Stimulated activated CD4-positive, alpha-beta T cell treated with anti-CD3 and anti-CD28 coated beads, Interleukin-12 subunit alpha, Interleukin-12 subunit beta, amount 100 ng/mL, for 48 hours (primary cell): ENCODE results near the gene PSMC5.
"Not testable (repeated sequence)": the region's sequence is repeated elsewhere in the genome, so short reads cannot be mapped to it uniquely, and the experiment has no call there.

ENCODE experiments used
- DNase-seq, 3 donors: peaks; one replicate each; pipeline ENCODE4 v3.0.0-alpha.2; 2020; ENCODE audit warnings: low read depth in 2 of 3, low spot score in 1 of 3

The PSMC5 gene

DNA sequence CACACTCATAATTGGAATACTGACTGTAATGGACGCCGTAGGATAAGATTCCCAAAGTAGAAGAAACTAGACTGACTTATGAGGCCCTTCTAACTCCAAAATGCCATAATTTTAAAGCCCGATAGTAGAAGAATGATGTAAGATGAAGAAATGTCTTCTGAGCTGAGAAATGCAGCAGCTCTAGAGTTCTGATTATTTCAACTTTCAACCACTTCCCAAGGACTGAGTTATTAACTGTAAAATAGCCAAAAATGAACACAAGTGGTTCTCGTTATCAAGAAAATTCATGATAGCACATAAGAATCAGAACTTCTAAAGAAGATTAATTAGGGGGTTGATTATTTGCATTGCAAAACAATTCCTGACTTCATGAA is 43.0 kb downstream of the PSMC5 start:
- DNase-seq = not testable (repeated sequence)

DNA sequence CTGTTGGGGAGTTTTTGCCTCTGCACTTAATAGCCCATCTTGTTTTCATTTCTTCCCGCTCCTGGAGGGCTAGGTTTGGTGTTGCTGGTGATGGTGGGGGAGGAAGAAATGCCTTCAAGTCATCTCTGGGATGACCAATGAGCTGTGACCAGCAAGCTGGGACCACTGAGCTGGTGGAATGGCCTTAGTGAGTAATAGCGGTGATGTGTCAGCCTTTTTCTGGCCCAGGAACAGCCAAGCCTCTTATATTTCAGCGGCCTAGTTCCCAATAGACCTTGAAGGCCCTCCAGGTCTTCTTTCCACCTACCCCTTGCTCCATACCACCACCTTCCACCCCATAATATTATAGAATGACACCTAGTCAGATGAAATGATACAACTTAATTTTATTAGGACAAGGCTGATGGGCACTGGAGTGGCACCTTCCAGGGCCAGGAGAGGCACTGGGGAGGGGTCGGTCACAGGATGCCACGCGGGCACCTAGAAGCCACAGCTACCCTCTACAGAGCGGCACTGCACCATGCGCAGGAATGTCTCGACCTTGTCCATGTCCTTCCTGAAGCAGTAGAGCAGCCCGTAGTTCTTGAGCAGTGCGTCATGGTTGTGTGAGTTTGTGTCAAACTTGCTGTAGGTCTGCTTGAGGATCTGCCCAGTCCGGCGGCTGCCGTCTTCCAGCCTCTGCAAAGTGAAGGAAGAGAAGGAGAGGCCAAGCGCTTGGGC is 44.6 kb downstream of the PSMC5 start:
- not testable (repeated sequence) for DNase-seq

DNA sequence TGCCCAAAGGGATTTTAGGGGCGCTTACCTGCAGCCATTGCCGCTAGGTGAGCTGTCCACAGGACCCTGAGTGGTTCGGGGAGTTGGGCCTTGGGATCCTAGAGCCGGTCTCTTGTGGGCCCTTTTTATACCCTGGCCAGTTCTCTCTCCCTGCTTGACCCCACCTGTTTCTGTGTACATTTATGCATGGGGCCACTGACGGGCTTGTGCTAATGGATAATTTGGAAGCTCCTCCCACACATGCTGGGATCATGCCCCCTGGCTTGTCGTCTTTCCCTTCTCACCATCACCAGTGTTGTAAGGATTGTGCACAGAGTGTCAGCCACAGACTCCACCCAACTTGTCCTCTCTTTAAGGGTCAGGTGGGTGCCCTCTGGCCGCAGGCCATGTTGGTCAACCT is 46.3 kb downstream of the PSMC5 start, which contains the start of gene CSH2:
CSH2 (minus strand) TSS at position 101 of the 400 bp plus-strand sequence; CDS start at position 38, 63 bp downstream.
- DNase-seq = not testable (repeated sequence)

DNA sequence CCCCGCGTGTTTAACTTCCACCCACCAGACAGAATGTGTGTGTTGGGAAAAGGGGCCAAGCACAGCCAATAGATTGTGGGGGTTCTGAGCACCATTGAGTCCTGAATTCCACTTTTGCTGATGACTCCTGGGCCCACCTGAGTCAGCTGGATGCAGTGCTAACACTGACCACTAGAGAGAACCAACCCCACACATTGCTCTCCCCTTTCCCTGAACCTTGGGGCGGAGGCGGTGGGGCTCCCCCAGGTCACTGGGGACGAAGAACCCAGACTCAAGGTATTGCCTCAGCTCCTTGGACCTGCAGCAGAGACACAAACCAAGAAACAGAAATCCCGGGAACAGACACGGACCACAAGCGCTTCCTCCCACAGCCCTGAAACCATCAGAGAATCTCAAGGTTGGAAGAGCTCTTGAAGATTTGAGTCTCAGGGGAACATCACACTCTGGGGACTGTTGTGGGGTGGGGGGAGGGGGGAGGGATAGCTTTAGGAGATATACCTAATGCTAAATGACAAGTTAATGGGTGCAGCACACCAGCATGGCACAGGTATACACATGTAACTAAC is 46.9 kb downstream of the PSMC5 start:
- DNase-seq = not testable (repeated sequence)

DNA sequence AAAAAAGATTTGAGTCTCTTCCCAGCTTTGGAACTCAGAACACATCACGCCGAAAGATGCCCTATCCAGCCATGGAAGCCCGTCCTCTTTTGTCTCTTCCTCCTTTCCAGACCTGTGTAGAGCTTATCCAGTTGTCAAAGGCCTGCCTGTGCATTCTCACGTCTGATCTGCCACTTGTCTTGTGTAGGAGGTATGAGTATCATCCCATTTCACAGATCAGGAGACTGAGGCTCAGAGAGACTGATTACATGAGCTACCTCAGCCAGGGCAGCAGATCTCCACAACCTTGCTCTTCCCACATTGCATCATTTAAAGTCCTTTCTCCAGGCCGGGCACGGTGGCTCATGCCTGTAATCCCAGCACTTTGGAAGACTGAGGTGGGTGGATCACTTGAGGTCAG is 47.5 kb downstream of the PSMC5 start:
- DNase-seq = not testable (repeated sequence)

DNA sequence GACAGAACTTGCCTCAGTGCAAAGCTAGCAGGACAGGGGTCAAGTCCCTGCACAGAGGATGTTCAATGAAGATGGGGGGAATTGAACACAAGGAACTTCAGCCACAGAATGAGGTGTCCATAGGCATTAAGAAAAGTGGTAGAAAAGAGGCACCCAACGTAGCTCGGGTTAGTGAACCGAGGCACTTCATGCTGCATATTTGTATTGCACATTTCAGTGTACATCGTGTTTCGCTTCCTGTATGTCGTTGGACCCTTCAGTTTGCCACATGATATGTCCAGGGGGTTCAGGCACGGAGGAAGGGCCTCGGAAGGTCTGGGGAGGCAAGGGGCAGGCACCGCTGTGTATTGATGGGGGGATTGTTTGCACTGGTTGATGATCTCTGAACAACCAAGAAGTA is 51.2 kb downstream of the PSMC5 start:
- DNase-seq = not testable (repeated sequence)

DNA sequence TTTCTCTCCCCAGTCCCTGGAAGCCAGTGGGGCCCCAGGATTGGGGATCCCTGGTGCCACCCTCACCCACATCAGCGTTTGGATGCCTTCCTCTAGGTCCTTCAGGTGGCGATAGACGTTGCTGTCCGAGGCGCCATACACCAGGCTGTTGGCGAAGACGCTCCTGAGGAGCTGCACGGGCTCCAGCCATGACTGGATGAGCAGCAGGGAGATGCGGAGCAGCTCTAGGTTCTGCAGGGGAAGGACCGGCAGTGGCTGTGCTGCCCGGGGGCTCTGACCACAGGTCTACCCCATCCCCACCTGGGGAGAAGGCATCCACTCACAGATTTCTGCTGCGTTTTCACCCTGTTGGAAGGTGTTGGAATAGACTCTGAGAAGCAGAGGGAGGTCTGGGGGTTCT is 53.5 kb downstream of the PSMC5 start:
- no peak for DNase-seq

DNA sequence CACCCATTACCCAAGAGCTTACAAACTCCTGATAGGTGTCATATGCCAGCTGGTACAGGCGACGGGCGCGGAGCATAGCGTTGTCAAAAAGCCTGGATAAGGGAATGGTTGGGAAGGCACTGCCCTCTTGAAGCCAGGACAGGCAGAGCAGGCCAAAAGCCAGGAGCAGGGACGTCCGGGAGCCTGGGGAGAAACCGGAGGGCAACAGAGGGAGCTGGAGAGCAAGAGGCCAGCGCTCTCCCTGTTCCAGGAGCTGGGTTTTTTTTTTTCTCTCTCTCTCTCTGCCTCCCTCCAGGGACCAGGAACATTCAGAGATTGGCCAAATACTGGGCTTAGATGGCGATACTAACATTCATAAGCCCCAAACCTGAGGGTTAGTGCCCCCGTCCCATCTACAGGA is 54.1 kb downstream of the PSMC5 start:
- not testable (repeated sequence) for DNase-seq
